Prostate gland (tissue), 2 donors: ENCODE measurements around the gene C1orf52. TPM values are rescaled to one million over a fixed set of nuclear protein-coding genes. Genes with fewer than 3 reads are reported as not detected.

Experiments used
- DNase-seq: peaks from one replicate; pipeline ENCODE4 v3.0.0-alpha.2; 2019; ENCODE audit warnings: low spot score
- H3K27ac ChIP-seq, 2 donors: fragments of 200-600 bp; sonication (generic); 2 replicates each; pipeline ENCODE4 v1.5.1; 2017 to 2019
- H3K27me3 ChIP-seq: fragments of 200-600 bp; sonication (generic); replicated peaks from 2 replicates; pipeline ENCODE4 v1.5.1; 2019; ENCODE audit not compliant: insufficient read depth
- H3K36me3 ChIP-seq, 2 donors: fragments of 200-600 bp; sonication (generic); 1 replicate in 1 of 2; 2 replicates in 1 of 2; pipeline versions ENCODE4 v1.5.1 to v1.8.1; 2017 to 2019
- H3K4me1 ChIP-seq: fragments of 200-600 bp; sonication (generic); replicated peaks from 2 replicates; pipeline ENCODE4 v1.5.1; 2019
- H3K4me3 ChIP-seq, 2 donors: fragments of 200-600 bp; sonication (generic); 2 replicates each; pipeline ENCODE4 v1.5.1; 2017 to 2019
- H3K9me3 ChIP-seq: fragments of 200-600 bp; sonication (generic); 2 replicates; pipeline ENCODE4 v1.5.1; 2017
- POLR2A ChIP-seq: fragments of 450-650 bp; IDR thresholded peaks from one replicate; pipeline ENCODE4 v1.6.1; 2016; ENCODE audit warnings: antibody characterized with exemption, mild to moderate bottlenecking
- POLR2AphosphoS5 ChIP-seq: sonication (generic); formaldehyde crosslinking; IDR thresholded peaks from one replicate; pipeline ENCODE4 v1.6.1; 2017; ENCODE audit warnings: antibody characterized with exemption
- WGBS: methylation state at CpG from one replicate; pipeline ENCODE4 v1.1.5; 2018; 5-methylcytosine and 5-hydroxymethylcytosine counted together
- intact Hi-C: fragments of 100-400 bp; cut with DNase I; formaldehyde crosslinking; loops from one replicate; pipeline ENCODE4 v1.14.2; 2022
- total RNA-seq, 2 donors: library from RNA; depleted of rRNA; stranded (reverse); fragments of >200 nt; gene quantifications; one replicate each; pipeline ENCODE4 v1.1.0, GENCODE V29; 2016
- TF ChIP-seq, protein P1 (sequence below), 4 experiments: fragments of 200-600 bp in 2 of 4; fragments of 450-650 bp in 2 of 4; sonication (generic) in 2 of 4; IDR thresholded peaks; 1 replicate in 3 of 4; 2 replicates in 1 of 4; pipeline ENCODE4 v1.5.1; 2016 to 2019; ENCODE audit warnings: antibody characterized with exemption in 4 of 4, mild to moderate bottlenecking in 2 of 4, moderate library complexity in 2 of 4

The C1orf52 gene
- total RNA-seq, 2 donors from 2014 or later = 12.7 to 30.5 TPM

DNA sequence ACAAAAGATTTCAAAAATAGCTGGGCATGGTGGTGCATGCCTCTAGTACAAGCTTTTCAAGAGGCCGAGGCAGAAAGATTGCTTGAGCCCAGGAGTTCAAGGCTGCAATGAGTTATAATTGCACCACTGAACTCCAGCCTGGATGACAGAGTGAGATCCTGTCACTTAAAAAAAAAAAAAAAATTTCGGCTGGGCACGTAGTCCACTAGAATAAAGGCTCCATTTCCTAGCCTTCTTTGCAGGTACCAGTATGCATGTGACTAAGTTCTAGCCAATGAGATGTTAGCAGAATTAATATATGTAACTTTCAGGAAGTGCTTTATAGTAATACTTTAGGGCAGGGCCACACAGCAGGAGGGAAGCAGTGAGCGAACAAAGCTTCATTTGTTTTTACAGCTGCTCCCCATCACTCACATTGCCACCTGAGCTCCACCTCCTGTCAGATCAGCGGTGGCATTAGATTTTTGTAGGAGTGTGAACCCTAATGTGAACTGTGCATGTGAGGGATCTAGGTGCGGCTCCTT is 29.8 kb downstream of the C1orf52 start:
- no peaks in the 10 kb centered on the region for H3K4me1 ChIP-seq
- H3K27ac ChIP-seq = no peak overlapping the region
- intact Hi-C loops = no loop called here
- H3K36me3 ChIP-seq = no peaks in the 10 kb centered on the region
- H3K4me3 ChIP-seq = no peak overlapping the region
- H3K9me3 ChIP-seq = no peaks in the 10 kb centered on the region
- 48% methylated on average over 6 of the region's 6 CpGs for WGBS
- no peak for DNase-seq
- TF ChIP-seq POLR2AphosphoS5 = no peak
- TF ChIP-seq POLR2A = no peak
- TF ChIP-seq, protein P1, sequence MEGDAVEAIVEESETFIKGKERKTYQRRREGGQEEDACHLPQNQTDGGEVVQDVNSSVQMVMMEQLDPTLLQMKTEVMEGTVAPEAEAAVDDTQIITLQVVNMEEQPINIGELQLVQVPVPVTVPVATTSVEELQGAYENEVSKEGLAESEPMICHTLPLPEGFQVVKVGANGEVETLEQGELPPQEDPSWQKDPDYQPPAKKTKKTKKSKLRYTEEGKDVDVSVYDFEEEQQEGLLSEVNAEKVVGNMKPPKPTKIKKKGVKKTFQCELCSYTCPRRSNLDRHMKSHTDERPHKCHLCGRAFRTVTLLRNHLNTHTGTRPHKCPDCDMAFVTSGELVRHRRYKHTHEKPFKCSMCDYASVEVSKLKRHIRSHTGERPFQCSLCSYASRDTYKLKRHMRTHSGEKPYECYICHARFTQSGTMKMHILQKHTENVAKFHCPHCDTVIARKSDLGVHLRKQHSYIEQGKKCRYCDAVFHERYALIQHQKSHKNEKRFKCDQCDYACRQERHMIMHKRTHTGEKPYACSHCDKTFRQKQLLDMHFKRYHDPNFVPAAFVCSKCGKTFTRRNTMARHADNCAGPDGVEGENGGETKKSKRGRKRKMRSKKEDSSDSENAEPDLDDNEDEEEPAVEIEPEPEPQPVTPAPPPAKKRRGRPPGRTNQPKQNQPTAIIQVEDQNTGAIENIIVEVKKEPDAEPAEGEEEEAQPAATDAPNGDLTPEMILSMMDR (IDR thresholded peaks at IDR 0.05) = no peak
- no peaks in the 10 kb centered on the region for H3K27me3 ChIP-seq

DNA sequence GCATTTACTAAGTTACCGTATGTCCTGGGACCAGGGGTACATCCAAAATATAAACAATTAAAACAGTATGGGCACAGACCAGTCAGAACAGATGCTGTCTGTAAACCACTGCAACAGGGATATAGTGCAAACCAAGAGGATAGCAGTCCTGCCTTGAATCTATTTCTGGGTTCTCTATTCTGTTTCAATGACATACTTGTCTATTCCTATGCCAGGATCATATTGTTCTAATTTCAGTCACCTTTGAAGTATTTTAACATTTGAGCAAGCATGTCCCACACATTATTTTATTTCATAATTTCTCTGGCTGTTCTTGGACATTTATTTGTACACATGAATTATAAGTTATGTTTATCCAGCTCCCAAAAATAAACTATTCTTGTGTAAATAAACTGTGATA is 30.5 kb downstream of the C1orf52 start:
- Histone ChIP-seq H3K36me3 (no peaks in the 10 kb centered on the region), H3K4me3 (no peak overlapping the region), H3K27ac (no peak overlapping the region), H3K27me3 (no peaks in the 10 kb centered on the region), H3K9me3 (no peaks in the 10 kb centered on the region), H3K4me1 (no peaks in the 10 kb centered on the region)
- 68% methylated on average over 1 of the region's 1 CpG for WGBS
- DNase-seq = no peak
- TF ChIP-seq, protein P1 (IDR thresholded peaks at IDR 0.05) = no peak
- no peak for TF ChIP-seq POLR2A
- no peak for TF ChIP-seq POLR2AphosphoS5
- intact Hi-C loops = no loop called here

DNA sequence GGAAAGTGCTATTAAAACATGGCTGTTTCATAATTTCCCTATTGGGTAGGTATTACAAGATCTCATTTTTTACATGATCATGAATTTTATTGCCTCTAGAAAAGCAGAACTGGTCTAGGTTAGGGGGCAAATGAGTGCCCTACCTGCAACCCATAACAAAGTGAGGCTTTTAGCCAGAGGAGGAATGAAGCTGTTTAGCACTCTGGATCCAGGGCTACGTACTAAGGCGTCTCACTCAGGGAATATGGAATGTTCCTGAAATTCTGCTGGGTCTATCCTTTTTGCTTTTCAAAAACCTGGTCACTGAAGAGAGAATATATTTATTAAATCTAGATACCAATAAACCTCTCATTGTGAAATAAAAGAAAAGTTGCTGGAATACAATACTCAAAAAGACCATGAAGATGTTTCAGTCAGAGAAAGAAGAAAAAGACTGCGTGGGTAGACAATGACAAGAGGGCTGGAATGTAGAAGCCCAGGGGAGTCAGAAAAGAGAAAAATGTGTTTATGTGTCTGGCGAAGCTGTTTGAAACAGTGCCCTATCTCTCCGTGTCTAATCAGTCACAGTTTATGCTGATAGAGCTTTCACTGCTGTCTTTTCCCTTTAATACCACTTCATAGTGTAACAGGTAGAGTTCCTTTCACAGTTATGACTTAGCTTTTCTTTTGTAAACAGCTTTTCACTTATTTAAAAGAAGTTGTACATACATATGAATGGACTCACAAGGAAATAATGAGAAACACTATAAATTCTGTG is 33.7 kb downstream of the C1orf52 start:
- Histone ChIP-seq H3K27ac (peak overlapping the region in 1 of 2 donors; percentile 22), H3K4me1 (no peaks in the 10 kb centered on the region), H3K36me3 (no peaks in the 10 kb centered on the region), H3K9me3 (no peaks in the 10 kb centered on the region), H3K27me3 (no peaks in the 10 kb centered on the region), H3K4me3 (no peak overlapping the region)
- TF ChIP-seq POLR2AphosphoS5 = no peak
- TF ChIP-seq, protein P1 (IDR thresholded peaks at IDR 0.05) = no peak
- no peak for TF ChIP-seq POLR2A
- intact Hi-C loops = no loop called here
- no peak for DNase-seq
- WGBS = 45% methylated on average over 5 of the region's 5 CpGs

DNA sequence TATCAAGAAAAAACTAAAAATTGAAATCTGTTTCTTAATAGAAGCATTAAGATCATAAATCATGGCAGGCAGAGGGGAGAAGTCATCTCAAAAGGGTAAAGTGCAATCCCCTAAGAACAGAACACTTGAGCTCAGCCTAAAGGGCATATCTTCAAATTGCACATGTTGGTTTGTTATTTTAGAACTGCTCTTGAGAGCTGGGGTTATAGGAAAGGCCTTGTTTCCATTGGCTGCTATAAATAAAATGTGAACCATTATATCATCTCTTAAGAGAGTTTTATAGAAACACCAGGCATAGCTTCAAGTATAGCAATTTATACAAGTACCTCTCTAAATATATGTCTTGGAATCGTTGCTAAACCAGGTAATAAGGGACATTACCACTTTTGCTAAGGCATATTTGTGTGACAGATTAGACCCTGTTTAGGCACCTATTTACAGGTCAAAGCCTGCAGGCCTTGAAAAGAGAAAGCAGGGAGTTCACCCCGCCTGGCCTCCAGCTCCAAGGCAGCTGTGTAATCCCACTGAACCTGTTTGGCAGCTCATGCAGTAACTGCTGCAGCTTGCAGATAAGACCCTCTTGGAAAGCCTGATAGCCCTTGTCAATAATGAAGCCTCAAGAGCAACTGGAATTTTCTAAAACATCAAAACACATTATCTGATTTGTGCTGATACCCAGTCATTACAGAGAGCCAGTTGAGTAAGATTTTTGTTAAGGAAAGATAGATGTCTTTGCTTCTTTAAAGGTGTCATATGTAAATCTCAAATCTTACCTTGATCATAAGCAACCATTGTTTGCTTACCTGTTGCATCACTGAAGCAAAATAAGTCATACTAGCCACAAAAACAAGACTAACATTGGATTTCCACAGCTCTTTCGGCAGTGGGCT is 34.5 kb downstream of the C1orf52 start:
- Histone ChIP-seq H3K27me3 (no peaks in the 10 kb centered on the region), H3K4me3 (no peak overlapping the region), H3K9me3 (no peaks in the 10 kb centered on the region), H3K36me3 (no peaks in the 10 kb centered on the region), H3K4me1 (no peaks in the 10 kb centered on the region), H3K27ac (peak overlapping the region in 1 of 2 donors; percentile 11)
- TF ChIP-seq POLR2AphosphoS5 (peak; percentile 52), POLR2A (no peak)
- intact Hi-C loops = no loop called here
- WGBS = 36% methylated on average over 3 of the region's 3 CpGs
- DNase-seq = peak; percentile 67

DNA sequence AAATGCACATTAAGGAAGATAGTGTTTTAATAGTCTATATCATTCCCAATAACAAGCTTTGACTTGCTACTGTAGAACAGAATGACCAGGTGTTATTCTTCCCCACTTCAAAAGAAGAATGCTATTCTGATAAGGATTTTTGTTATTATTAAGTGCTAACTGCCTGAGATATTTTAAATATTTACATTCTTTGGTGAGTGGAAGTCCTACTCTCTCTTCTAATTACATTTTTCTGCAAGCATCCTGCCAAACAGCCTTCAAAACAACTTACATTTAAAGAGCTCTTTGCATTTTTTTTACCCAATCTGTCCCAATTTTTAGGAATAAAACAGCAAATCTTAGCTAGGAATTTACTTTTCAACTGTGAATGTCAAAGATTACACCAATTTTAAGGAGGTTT is 35.2 kb downstream of the C1orf52 start:
- H3K27ac ChIP-seq = peak overlapping the region in 1 of 2 donors; percentile 11

More for the DNA sequence above, 35.2 kb downstream of the C1orf52 start:
- DNase-seq = no peak
- Histone ChIP-seq H3K4me3 (no peak overlapping the region), H3K9me3 (no peaks in the 10 kb centered on the region), H3K4me1 (no peaks in the 10 kb centered on the region), H3K36me3 (no peaks in the 10 kb centered on the region), H3K27me3 (no peaks in the 10 kb centered on the region)
- TF ChIP-seq, protein P1 (IDR thresholded peaks at IDR 0.05) = no peak
- TF ChIP-seq POLR2AphosphoS5 (no peak), POLR2A (no peak)
- intact Hi-C loops = no loop called here
